Colonic mucosa (tissue), 4 donors: Measurements from ENCODE around the gene KLLN. TPM values are rescaled to one million over a fixed set of nuclear protein-coding genes. Genes with fewer than 3 reads are reported as not detected.

Source experiments
- DNase-seq: peaks from one replicate; pipeline ENCODE4 v3.0.0-alpha.2; 2020
- H3K27ac ChIP-seq: fragments of 200-600 bp; one replicate; pipeline ENCODE4 v1.8.0; 2021
- H3K27me3 ChIP-seq: fragments of 200-600 bp; one replicate; pipeline ENCODE4 v1.8.0; 2021
- H3K36me3 ChIP-seq: fragments of 200-600 bp; one replicate; pipeline ENCODE4 v1.8.0; 2021
- H3K4me1 ChIP-seq: fragments of 200-600 bp; one replicate; pipeline ENCODE4 v1.8.0; 2021; ENCODE audit warnings: mild to moderate bottlenecking
- H3K4me3 ChIP-seq: fragments of 200-600 bp; one replicate; pipeline ENCODE4 v1.8.0; 2021
- H3K9ac ChIP-seq, 2 donors: one replicate each; pipeline ENCODE4 v1.7.0; 2013; ENCODE audit warnings: control low read depth in 2 of 2, low read depth in 2 of 2, low read length in 2 of 2
- H3K9me3 ChIP-seq: fragments of 200-600 bp; one replicate; pipeline ENCODE4 v1.8.0; 2021
- intact Hi-C: fragments of 100-400 bp; cut with DNase I; formaldehyde crosslinking; loops from one replicate; pipeline ENCODE4 v1.14.1; 2022
- total RNA-seq, 2 donors: library from RNA; stranded (reverse); fragmentation: NEBNext Ultra II Directional in 1 of 2; extraction: Animal tissue kit (Norgen Biotek cat#: 25700) in 1 of 2; gene quantifications; one replicate each; pipeline ENCODE4 v1.2.1, GENCODE V29; 2021
- TF ChIP-seq, protein P1 (sequence below): fragments of 200-600 bp; IDR thresholded peaks from one replicate; pipeline ENCODE4 v1.8.0; 2022; ENCODE audit warnings: antibody characterized with exemption, mild to moderate bottlenecking
- donor health status: healthy.
- donor health status: DM: no; HTN: no; CAD: no.
- donor health status: DM: no; HTN: no; CAD: no.

Gene KLLN
- total RNA-seq, 2 donors from 2014 or later: 1.0 to 1.8 TPM

DNA sequence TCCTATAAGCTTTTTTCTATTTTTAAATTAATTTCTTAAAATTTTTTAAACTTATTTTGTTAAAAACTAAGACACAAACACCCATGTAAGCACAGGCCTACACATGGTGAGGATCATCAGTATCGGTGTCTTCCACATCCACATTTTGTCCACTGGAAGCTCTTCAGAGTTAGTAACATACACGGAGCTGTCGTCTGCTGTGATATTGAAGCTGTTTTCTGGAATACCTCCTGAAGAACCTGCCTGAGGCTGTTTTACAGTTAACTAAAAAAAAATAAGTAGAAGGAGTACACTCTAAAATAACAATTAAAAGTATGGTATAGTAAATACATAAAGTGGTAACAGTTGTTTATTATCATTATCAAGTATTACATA is 17.7 kb downstream of the KLLN start:
- no peak overlapping the region for H3K4me3 ChIP-seq
- H3K4me1 ChIP-seq: peaks cover 4% of the 10 kb centered on the region
- intact Hi-C loops: no loop called here
- H3K36me3 ChIP-seq: no peaks in the 10 kb centered on the region
- no peaks in the 10 kb centered on the region for H3K27me3 ChIP-seq
- TF ChIP-seq, protein P1, sequence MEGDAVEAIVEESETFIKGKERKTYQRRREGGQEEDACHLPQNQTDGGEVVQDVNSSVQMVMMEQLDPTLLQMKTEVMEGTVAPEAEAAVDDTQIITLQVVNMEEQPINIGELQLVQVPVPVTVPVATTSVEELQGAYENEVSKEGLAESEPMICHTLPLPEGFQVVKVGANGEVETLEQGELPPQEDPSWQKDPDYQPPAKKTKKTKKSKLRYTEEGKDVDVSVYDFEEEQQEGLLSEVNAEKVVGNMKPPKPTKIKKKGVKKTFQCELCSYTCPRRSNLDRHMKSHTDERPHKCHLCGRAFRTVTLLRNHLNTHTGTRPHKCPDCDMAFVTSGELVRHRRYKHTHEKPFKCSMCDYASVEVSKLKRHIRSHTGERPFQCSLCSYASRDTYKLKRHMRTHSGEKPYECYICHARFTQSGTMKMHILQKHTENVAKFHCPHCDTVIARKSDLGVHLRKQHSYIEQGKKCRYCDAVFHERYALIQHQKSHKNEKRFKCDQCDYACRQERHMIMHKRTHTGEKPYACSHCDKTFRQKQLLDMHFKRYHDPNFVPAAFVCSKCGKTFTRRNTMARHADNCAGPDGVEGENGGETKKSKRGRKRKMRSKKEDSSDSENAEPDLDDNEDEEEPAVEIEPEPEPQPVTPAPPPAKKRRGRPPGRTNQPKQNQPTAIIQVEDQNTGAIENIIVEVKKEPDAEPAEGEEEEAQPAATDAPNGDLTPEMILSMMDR: no peak
- no peak overlapping the region for H3K9ac ChIP-seq
- no peak overlapping the region for H3K27ac ChIP-seq
- no peaks in the 10 kb centered on the region for H3K9me3 ChIP-seq
- DNase-seq: no peak

DNA sequence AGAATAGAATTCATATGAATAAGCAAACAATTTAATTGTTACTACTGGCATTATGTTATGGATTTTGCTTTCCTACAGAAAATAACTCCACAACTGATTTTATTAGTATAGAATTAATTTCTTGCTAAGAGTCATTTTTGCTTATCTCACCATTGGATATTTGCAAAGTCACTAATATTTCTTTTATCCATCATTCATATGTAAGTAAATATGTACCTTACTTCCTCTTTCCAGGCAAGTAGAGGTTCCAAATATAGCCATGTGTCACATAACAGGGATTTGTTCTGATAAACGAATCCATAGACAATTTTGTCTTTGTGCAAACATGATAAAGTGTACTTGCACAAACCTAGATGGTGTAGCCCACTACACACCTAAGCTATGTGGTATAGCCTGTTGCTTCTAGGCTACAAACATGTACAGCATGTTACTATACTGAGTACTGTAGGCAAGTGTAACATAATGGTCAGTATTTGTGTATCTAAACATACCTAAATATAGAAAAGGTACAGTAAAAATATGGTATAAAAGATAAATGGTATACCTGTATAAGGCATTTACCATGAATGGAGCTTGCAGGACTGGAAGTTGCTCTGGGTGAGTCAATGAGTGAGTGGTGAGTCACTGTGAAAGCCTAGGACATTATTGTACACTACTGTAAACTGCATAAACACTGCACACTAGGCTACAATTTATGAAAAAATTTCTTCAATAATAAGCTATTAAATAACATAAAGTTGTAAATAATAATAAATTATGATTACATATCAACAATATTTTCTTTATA is 18.3 kb downstream of the KLLN start:
- TF ChIP-seq, protein P1: no peak
- DNase-seq: no peak

DNA sequence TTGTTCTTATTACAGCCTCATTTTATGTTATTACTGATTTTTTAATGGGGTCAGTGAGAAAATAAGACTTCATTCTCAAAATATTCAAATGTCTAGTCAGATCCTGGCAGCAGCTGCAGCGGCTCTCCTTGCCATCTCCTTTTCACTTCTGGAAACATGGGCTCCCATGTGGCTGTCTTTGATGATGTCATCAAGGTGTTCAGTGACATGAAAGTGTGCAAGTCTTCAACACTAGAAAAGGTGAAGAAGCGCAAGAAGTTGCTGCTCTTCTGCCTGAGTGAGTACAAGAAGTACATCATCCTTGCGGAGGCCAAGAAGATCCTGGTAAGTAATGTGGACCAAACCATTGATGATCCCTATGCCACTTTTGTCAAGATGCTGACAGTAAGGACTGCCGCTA is 19.6 kb downstream of the KLLN start:
- Histone ChIP-seq H3K4me3 (no peak overlapping the region), H3K4me1 (peaks cover 4% of the 10 kb centered on the region), H3K9ac (no peak overlapping the region), H3K36me3 (no peaks in the 10 kb centered on the region), H3K9me3 (no peaks in the 10 kb centered on the region), H3K27ac (no peak overlapping the region), H3K27me3 (no peaks in the 10 kb centered on the region)
- no peak for DNase-seq
- TF ChIP-seq, protein P1: no peak
- intact Hi-C loops: no loop called here

More for the DNA sequence above, 18.3 kb downstream of the KLLN start:
- Histone ChIP-seq H3K9ac (no peak overlapping the region), H3K9me3 (no peaks in the 10 kb centered on the region), H3K27ac (no peak overlapping the region), H3K4me3 (no peak overlapping the region), H3K4me1 (peaks cover 4% of the 10 kb centered on the region), H3K27me3 (no peaks in the 10 kb centered on the region), H3K36me3 (no peaks in the 10 kb centered on the region)
- intact Hi-C loops: no loop called here

DNA sequence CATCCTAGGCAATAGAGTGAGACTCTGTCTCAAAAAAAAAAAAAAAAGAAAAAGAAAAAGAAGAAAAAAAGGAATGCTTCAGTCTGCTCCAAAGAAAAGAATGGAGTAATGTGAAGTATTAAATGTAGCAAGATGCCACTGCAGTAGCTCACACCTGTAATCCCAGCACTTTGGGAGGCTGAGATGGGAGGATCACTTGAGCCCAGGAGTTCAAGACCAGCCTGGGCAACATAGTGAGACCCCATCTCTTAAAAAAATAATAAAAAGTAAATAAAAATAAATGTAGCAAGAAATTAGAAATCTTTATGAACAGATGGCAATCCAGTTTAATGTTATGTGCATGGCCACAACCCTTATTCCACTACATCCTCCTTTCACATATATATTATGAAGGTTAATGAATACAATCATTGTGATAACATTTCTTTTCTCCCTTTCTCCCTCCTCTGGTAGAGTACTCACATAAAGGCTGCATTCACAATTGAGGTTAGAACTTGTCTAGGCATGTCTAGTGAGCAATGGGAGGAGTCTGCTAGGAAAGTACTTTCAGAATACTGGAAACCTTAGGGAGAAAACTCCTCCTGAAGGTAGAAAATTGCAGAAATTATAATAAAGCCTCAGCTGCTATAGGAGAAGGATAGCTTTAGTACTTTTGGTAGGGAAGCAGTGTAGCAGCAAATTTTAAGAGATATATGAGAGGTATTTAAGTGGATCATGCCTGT is 20.4 kb downstream of the KLLN start:
- TF ChIP-seq, protein P1: no peak
- Histone ChIP-seq H3K4me3 (no peak overlapping the region), H3K36me3 (no peaks in the 10 kb centered on the region), H3K27ac (peak overlapping the region; percentile 75), H3K4me1 (peaks cover 4% of the 10 kb centered on the region), H3K27me3 (no peaks in the 10 kb centered on the region), H3K9ac (peak overlapping the region in 1 of 2 donors; percentile 23), H3K9me3 (no peaks in the 10 kb centered on the region)
- DNase-seq: no peak
- intact Hi-C loops: no loop called here

DNA sequence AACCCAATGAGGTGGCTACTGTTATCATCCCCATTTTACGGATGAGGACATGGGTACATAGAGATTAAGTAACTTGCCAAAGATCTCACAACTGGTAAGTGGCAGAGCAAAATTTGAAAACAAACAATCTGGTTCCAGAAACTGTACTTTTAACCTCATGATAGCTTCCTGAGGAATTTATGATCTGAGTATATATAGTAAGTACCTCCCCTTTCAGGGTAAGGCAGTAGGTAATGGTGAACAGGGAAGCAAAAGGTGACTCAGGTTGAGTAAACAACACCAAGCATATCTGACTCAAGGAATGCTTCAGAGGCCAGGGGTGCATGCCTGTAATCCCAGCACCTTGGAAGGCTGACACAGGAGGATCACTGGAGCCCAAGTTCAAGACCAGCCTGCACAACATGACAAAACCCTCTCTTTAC is 21.1 kb downstream of the KLLN start:
- no peaks in the 10 kb centered on the region for H3K9me3 ChIP-seq
- no peaks in the 10 kb centered on the region for H3K36me3 ChIP-seq
- peak; percentile 73 for DNase-seq
- peaks cover 4% of the 10 kb centered on the region for H3K4me1 ChIP-seq
- no peak overlapping the region for H3K9ac ChIP-seq
- H3K27me3 ChIP-seq: no peaks in the 10 kb centered on the region
- H3K4me3 ChIP-seq: no peak overlapping the region
- H3K27ac ChIP-seq: peak overlapping the region; percentile 75
- TF ChIP-seq, protein P1: no peak
- intact Hi-C loops: no loop called here
